GM13977 (cell line): ENCODE measurements around the gene PCNT.
"Not testable (repeated sequence)": the region's sequence is repeated elsewhere in the genome, so short reads cannot be mapped to it uniquely, and the experiment has no call there.

Source experiments
- DNase-seq: peaks from one replicate; pipeline ENCODE4 v3.0.0; 2012; ENCODE audit warnings: low spot score
- in situ Hi-C: fragments of 300-500 bp; cut with MboI; formaldehyde crosslinking; loops from one replicate; pipeline ENCODE4 v1.12.0; 2022; ENCODE audit warnings: low sequenced_read_pairs, low pct_unique_long_range_greater_than_20kb, mixed read lengths, inconsistent platforms; ENCODE audit not compliant: unreplicated experiment
- TF ChIP-seq, protein P1 (sequence below): IDR thresholded peaks from 2 replicates; pipeline ENCODE4 v1.5.1; 2012; ENCODE audit warnings: mild to moderate bottlenecking, control low read depth; ENCODE audit not compliant: insufficient read depth; ENCODE audit errors: extremely low read depth, missing control alignments

PCNT gene

DNA sequence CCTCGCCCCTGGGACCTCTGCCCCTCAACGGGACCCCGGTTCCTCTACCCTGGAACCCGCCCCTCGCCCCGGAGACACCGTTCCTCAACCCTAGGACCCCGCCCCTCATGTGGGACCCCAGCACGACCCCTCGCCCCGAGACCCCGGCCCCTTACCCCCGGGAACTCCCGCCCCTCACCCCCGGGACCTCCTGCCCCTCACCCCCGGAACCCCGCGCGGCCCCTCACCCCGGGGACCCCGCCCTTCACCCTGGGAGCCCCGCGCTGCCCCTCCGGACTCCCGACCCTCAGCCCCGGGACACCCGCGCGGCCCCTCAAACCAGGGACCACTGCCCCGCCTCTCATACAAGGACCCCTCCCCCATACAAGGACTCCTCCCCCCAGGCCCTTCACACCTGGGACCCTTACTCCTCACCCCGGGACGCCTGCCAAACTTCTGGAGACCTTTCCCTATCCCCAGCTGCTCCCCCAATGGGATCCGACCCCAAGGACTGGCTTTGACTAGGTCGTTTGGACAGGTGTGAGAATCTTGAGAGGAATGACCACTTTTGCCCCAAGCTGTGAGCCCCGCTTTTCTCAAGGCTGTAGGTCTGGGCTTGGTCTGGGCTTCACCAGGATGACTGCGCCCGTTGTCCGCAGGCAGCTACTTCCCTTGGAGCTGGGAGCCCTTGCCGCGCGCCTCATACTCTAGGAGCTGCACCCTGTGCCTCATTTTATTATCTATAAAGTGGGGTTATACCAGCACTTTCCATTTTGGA, 135.6 kb downstream of the PCNT start:
- DNase-seq: no peak

GRCh38 chr21:46461909-46462308, 138.0 kb downstream of the PCNT start:
- TF ChIP-seq, protein P1, sequence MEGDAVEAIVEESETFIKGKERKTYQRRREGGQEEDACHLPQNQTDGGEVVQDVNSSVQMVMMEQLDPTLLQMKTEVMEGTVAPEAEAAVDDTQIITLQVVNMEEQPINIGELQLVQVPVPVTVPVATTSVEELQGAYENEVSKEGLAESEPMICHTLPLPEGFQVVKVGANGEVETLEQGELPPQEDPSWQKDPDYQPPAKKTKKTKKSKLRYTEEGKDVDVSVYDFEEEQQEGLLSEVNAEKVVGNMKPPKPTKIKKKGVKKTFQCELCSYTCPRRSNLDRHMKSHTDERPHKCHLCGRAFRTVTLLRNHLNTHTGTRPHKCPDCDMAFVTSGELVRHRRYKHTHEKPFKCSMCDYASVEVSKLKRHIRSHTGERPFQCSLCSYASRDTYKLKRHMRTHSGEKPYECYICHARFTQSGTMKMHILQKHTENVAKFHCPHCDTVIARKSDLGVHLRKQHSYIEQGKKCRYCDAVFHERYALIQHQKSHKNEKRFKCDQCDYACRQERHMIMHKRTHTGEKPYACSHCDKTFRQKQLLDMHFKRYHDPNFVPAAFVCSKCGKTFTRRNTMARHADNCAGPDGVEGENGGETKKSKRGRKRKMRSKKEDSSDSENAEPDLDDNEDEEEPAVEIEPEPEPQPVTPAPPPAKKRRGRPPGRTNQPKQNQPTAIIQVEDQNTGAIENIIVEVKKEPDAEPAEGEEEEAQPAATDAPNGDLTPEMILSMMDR: no peak
- in situ Hi-C loops: no loop called here
- no peak for DNase-seq

More for the DNA sequence above, 135.6 kb downstream of the PCNT start:
- TF ChIP-seq, protein P1: no peak
- in situ Hi-C loops: loop anchor here (5.0 kb wide), 1 partner anchor 52 kb away; no protein-coding TSS in a partner anchor

DNA sequence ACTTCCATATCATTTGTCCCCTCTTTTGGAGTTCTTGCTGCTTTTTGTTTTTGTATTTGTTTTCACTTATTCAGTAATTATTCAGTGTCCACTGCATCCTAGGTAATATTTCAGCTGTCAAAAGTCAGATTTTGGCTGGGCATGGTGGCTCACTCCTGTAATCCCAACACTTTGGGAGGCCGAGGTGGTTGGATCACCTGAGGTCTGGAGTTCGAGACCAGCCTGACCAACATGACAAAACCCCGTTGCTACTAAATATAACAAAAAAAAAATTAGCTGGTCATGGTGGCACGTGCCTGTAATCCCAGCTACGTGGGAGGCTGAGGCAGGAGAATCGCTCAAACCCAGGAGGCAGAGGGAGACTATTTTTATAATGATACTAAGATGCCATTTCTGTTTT, 141.2 kb downstream of the PCNT start:
- in situ Hi-C loops, DNase-seq: not testable (repeated sequence)

- TF ChIP-seq, protein P1: no peak
- in situ Hi-C loops: no loop called here
- no peak for DNase-seq
These were observed 141.7 kb downstream of the PCNT start for GRCh38 chr21:46465651-46466050.

- no peak for DNase-seq
- in situ Hi-C loops: no loop called here
- TF ChIP-seq, protein P1: no peak
These were observed 144.3 kb downstream of the PCNT start for GRCh38 chr21:46468108-46468774.

DNA sequence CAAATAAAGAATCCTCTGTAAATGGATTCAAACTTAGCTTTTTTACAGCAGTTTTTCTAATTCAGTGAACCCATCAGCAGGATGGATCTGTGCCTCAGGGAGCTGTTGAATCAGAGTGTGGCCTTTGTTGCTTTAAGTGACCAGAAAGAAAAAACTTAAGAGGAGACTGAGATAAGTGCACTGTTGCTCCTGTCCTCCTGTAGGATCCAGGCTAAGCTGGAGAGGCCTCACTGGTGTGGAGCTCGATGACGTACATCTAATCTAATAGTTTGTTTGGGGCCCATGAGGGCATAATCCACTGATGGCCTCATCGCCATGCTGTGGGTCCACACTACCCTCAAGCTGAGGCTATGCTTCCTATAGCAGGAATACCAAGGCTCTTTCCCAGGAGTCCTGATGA, 145.3 kb downstream of the PCNT start:
- no peak for DNase-seq

More for the DNA sequence above, 145.3 kb downstream of the PCNT start:
- in situ Hi-C loops: no loop called here
- TF ChIP-seq, protein P1: no peak
